ENCODE results near the gene TBR1. TPM values are rescaled to one million over a fixed set of nuclear protein-coding genes. Genes with fewer than 3 reads are reported as not detected.

TBR1 gene
- total RNA-seq, 1 donor from 2014 or later: not detected

GRCh38 chr2:161426455-161426921 is 10.4 kb downstream of the TBR1 start:
- Mint-ChIP-seq H3K27me3 (ENCODE audit: insufficient read depth, low read depth) (peaks cover 65% of the 10 kb centered on the region), H3K9me3 (peaks cover 10% of the 10 kb centered on the region), H3K4me3 (peak overlapping the region; percentile 79), H3K4me1 (peaks cover 16% of the 10 kb centered on the region), H3K36me3 (peaks cover 4% of the 10 kb centered on the region), H3K27ac (no peak overlapping the region)
- H3K27me3 ChIP-seq: peaks cover 100% of the 10 kb centered on the region
- H4K20me1 ChIP-seq (ENCODE audit: low read depth): peaks cover 51% of the 10 kb centered on the region
- H3F3A ChIP-seq (ENCODE audit: low read depth): peaks cover 15% of the 10 kb centered on the region
- TF ChIP-seq EZH2 (IDR thresholded peaks at IDR 0.05) (no peak), CTCF (IDR thresholded peaks at IDR 0.05) (peak; percentile 61)
- no peak overlapping the region for H2AFZ ChIP-seq (replicated peaks)
- no peaks in the 10 kb centered on the region for H3K36me3 ChIP-seq
- peak overlapping the region; percentile 69 for H3K4me2 ChIP-seq
- no peak overlapping the region for H3K27ac ChIP-seq
- H3K4me3 ChIP-seq: peak overlapping the region; percentile 30
- H3K9me3 ChIP-seq (ENCODE audit: low read depth): no peaks in the 10 kb centered on the region
- H3K9ac ChIP-seq: no peak overlapping the region
- H3K79me2 ChIP-seq (ENCODE audit: low read depth): no peaks in the 10 kb centered on the region
- peak; percentile 34 for DNase-seq (ENCODE audit: low spot score)
- H3K4me1 ChIP-seq: no peaks in the 10 kb centered on the region

- no peak for TF ChIP-seq EZH2phosphoT487 (IDR thresholded peaks at IDR 0.05)
- peak; percentile 93 for TF ChIP-seq EZH2 (IDR thresholded peaks at IDR 0.05)
- Histone ChIP-seq H3F3A (ENCODE audit: low read depth) (peaks cover 12% of the 10 kb centered on the region), H2AFZ (replicated peaks) (peak overlapping the region; percentile 64), H4K20me1 (ENCODE audit: low read depth) (peaks cover 45% of the 10 kb centered on the region), H3K27me3 (peaks cover 100% of the 10 kb centered on the region), H3K27ac (no peak overlapping the region), H3K4me1 (no peaks in the 10 kb centered on the region), H3K9ac (no peak overlapping the region), H3K9me3 (ENCODE audit: low read depth) (no peaks in the 10 kb centered on the region), H3K79me2 (ENCODE audit: low read depth) (no peaks in the 10 kb centered on the region), H3K4me3 (peak overlapping the region; percentile 30), H3K4me2 (peak overlapping the region; percentile 69), H3K36me3 (no peaks in the 10 kb centered on the region)
- DNase-seq (ENCODE audit: low spot score): peak; percentile 54
- peaks cover 59% of the 10 kb centered on the region for H3K27me3 Mint-ChIP-seq (ENCODE audit: insufficient read depth, low read depth)
- H3K9me3 Mint-ChIP-seq: peaks cover 10% of the 10 kb centered on the region
- peaks cover 21% of the 10 kb centered on the region for H3K4me1 Mint-ChIP-seq
- peaks cover 4% of the 10 kb centered on the region for H3K36me3 Mint-ChIP-seq
- peak overlapping the region; percentile 80 for H3K4me3 Mint-ChIP-seq
- no peak overlapping the region for H3K27ac Mint-ChIP-seq
Observed at GRCh38 chr2:161426922-161427663, 11.0 kb downstream of the TBR1 start.

- Mint-ChIP-seq H3K4me1 (peaks cover 20% of the 10 kb centered on the region), H3K27ac (no peak overlapping the region), H3K27me3 (ENCODE audit: insufficient read depth, low read depth) (peaks cover 50% of the 10 kb centered on the region), H3K4me3 (peak overlapping the region; percentile 80), H3K9me3 (peaks cover 10% of the 10 kb centered on the region), H3K36me3 (peaks cover 4% of the 10 kb centered on the region)
- Histone ChIP-seq H3K79me2 (ENCODE audit: low read depth) (no peaks in the 10 kb centered on the region), H3K4me2 (peak overlapping the region; percentile 69), H3K9me3 (ENCODE audit: low read depth) (no peaks in the 10 kb centered on the region), H3K27ac (no peak overlapping the region), H3K9ac (no peak overlapping the region), H3K4me1 (no peaks in the 10 kb centered on the region), H3K4me3 (peak overlapping the region; percentile 30), H2AFZ (replicated peaks) (peak overlapping the region; percentile 64), H4K20me1 (ENCODE audit: low read depth) (peaks cover 37% of the 10 kb centered on the region), H3F3A (ENCODE audit: low read depth) (peaks cover 7% of the 10 kb centered on the region), H3K27me3 (peaks cover 100% of the 10 kb centered on the region), H3K36me3 (no peaks in the 10 kb centered on the region)
- TF ChIP-seq EZH2 (IDR thresholded peaks at IDR 0.05) (peak; percentile 97), CTCF (IDR thresholded peaks at IDR 0.05) (no peak), EZH2phosphoT487 (IDR thresholded peaks at IDR 0.05) (peak; percentile 98)
- DNase-seq (ENCODE audit: low spot score): peak; percentile 67
Observed at GRCh38 chr2:161427664-161428587, 11.8 kb downstream of the TBR1 start.
